Small intestine (tissue), 7 donors: Measurements from ENCODE around the gene CLASP1. TPM values are rescaled to one million over a fixed set of nuclear protein-coding genes. Genes with fewer than 3 reads are reported as not detected.
"Not testable (repeated sequence)": the region's sequence is repeated elsewhere in the genome, so short reads cannot be mapped to it uniquely, and the experiment has no call there.

Experiments used
- DNase-seq, 2 donors: peaks; one replicate each; pipeline versions ENCODE4 v3.0.0 to v3.0.0-alpha.2; 2013
- FAIRE-seq: peaks from 2 replicates; lab custom pipeline; 2012; peaks lifted over from hg19 to GRCh38; lab: Jason Lieb, UNC
- H3K27ac ChIP-seq, 3 donors: one replicate each; pipeline ENCODE4 v1.5.1; 2013; ENCODE audit warnings: low read length in 2 of 3, mild to moderate bottlenecking in 2 of 3, control low read depth in 1 of 3, inconsistent platforms in 1 of 3, low read depth in 1 of 3, moderate library complexity in 1 of 3
- H3K27me3 ChIP-seq, 3 donors: one replicate each; pipeline ENCODE4 v1.6.1; 2013; ENCODE audit warnings: low read length in 3 of 3, inconsistent platforms in 1 of 3; ENCODE audit not compliant: control insufficient read depth in 3 of 3, insufficient read depth in 3 of 3
- H3K36me3 ChIP-seq, 3 donors: one replicate each; pipeline ENCODE4 v1.6.1; 2013; ENCODE audit warnings: low read length in 3 of 3, inconsistent platforms in 1 of 3, low read depth in 1 of 3, mild to moderate bottlenecking in 1 of 3, moderate library complexity in 1 of 3; ENCODE audit not compliant: control insufficient read depth in 3 of 3, insufficient read depth in 2 of 3
- H3K4me1 ChIP-seq, 3 donors: one replicate each; pipeline ENCODE4 v1.6.1; 2013; ENCODE audit warnings: low read length in 2 of 3, inconsistent platforms in 1 of 3, low read depth in 1 of 3, mild to moderate bottlenecking in 1 of 3, moderate library complexity in 1 of 3; ENCODE audit not compliant: control insufficient read depth in 3 of 3, insufficient read depth in 2 of 3
- H3K4me3 ChIP-seq, 3 donors: one replicate each; pipeline ENCODE4 v1.5.1; 2013; ENCODE audit warnings: low read length in 3 of 3, control low read depth in 1 of 3, inconsistent platforms in 1 of 3, low read depth in 1 of 3, mild to moderate bottlenecking in 1 of 3, moderate library complexity in 1 of 3
- H3K9me3 ChIP-seq, 2 donors: one replicate each; pipeline ENCODE4 v1.6.1; 2013; ENCODE audit warnings: low read depth in 1 of 2, low read length in 1 of 2; ENCODE audit not compliant: control insufficient read depth in 2 of 2, insufficient read depth in 1 of 2
- WGBS, 3 donors: extraction: QIAGEN DNeasy Blood & Tissue Kit; methylation state at CpG; one replicate each; pipeline ENCODE4 v1.1.7; 2013; 5-methylcytosine and 5-hydroxymethylcytosine counted together
- polyA plus RNA-seq, 4 donors: library from polyadenylated mRNA; stranded (reverse) in 3 of 4; unstranded in 1 of 4; fragments of 200-250 nt in 3 of 4; fragments of 120-200 nt in 1 of 4; gene quantifications; one replicate each; pipeline versions ENCODE4 v1.2.1 to v1.2.3, GENCODE V29; 2013
- donor health status: healthy with polysubstance abuse.
- donor health status: control.
- donor health status: control.
- donor health status: Bipolar disorder and iron deficiency.
- donor health status: healthy.

The CLASP1 gene
- polyA plus RNA-seq, 4 donors = 3.5 to 24.1 (median 8.6) TPM

DNA sequence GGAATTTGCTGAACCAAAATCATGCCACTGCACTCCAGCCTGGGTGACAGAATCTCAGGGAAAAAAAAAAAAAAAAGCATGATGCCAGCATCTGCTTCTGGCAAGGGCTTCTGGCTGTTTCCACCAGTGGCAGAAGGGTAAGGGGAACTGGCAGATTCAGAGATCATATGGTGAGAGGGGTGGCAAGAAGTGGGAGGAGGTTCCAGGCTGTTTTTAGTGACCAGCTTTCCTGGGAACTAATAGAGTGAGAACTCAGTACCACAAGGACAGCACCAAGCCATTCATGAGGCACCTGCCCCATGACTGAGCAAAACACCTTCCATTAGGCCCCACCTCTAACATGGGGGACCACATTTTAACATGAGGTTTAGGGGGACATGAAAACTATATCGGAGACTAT lies 18.4 kb upstream of the CLASP1 start:
- Histone ChIP-seq H3K27ac (no peak overlapping the region), H3K27me3 (no peaks in the 10 kb centered on the region), H3K4me1 (no peaks in the 10 kb centered on the region), H3K9me3 (peaks cover 0 to 28% of the 10 kb centered on the region in 2 donors), H3K36me3 (no peaks in the 10 kb centered on the region), H3K4me3 (no peak overlapping the region)
- FAIRE-seq = no peak
- DNase-seq = no peak
- WGBS, 3 donors = 92 to 100% (median 98%) methylated on average over 1 of the region's 1 CpG

DNA sequence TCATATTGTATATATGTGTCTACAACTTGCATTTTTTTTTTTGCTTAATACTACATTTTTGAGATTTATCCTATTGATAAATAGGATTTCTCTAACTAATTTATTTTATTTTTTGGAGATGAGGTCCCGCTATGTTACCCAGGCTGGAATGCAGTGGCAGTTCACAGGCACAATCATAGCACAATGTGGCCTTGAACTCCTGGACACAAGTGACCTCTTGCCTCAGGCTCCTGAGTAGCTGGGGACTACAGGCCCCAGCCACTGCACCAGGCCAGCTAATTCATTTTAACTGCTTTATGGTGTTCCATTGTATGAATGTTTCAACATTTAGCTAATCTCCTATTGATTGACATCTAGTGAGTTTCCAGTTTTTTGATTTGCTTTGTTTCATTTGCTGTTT lies 16.8 kb upstream of the CLASP1 start:
- H3K9me3 ChIP-seq = peaks cover 0 to 21% of the 10 kb centered on the region in 2 donors
- no peak overlapping the region for H3K4me3 ChIP-seq
- FAIRE-seq (no peak), DNase-seq (no peak)
- H3K27ac ChIP-seq = no peak overlapping the region
- H3K27me3 ChIP-seq = no peaks in the 10 kb centered on the region
- H3K4me1 ChIP-seq = no peaks in the 10 kb centered on the region
- 98 to 100% (median 100%) methylated on average over 1 of the region's 1 CpG for WGBS, 3 donors
- no peaks in the 10 kb centered on the region for H3K36me3 ChIP-seq

DNA sequence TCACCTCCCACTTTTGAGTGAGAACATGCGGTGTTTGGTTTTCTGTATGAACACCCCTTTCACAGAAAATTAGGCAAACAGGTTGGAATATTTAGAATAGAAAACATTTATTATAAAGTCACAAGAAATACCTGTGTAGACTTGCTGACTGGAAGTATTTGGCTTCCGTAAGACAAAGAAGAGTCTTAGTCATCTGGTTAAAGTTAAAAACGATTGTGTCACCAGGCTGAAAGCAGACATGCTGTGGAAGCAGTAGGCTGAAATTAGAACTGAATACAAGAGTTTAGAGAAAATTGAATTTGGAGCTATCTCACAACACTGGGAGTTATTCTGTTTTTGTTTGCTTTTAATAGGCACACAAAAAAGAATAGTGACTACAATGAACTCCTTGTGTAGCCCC lies 16.2 kb upstream of the CLASP1 start:
- FAIRE-seq (no peak), DNase-seq (no peak)
- Histone ChIP-seq H3K9me3 (peaks cover 0 to 16% of the 10 kb centered on the region in 2 donors), H3K4me3 (no peak overlapping the region), H3K27ac (no peak overlapping the region), H3K36me3 (no peaks in the 10 kb centered on the region), H3K4me1 (no peaks in the 10 kb centered on the region), H3K27me3 (no peaks in the 10 kb centered on the region)
- 72 to 87% (median 85%) methylated on average over 3 of the region's 3 CpGs for WGBS, 3 donors

DNA sequence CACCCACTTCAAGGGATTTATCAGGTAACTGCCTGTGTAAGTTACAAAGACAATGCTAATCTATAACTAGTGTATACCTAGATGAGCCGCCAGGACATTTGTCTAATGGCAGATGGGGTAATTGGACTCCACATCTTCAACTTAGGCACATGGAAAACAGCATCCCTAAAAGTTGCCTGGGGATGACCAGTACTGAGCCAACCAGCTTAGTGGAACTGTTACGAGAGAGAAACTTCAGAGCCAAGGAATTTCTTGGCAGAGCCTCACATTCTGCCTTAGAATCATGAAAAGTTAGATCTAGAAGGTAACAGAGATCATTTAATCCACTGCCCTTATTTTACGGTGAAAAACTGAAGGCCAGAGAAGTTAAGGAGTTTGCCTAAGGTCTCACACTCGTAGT lies 15.5 kb upstream of the CLASP1 start:
- H3K27ac ChIP-seq = no peak overlapping the region
- no peaks in the 10 kb centered on the region for H3K36me3 ChIP-seq
- 90 to 98% (median 90%) methylated on average over 4 of the region's 4 CpGs for WGBS, 3 donors

DNA sequence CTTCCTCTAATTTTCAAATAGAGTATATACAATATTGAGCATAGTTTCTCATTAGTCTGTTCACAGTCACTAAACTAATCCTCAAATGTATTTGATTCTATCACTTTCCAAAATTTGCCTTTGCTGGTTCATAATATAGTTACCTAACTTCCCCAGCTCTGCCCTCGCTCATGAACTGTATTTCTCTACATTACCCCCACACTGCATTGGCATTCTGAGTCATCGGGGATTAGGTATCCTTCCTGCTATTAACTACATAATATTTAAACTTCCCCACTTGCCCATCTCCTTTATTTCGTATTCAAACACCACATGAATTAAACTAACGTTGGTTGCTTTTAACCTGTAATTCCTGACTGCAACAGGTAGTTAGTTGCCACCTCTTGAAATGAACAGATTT lies 14.8 kb upstream of the CLASP1 start:
- H3K27ac ChIP-seq = no peak overlapping the region
- no peaks in the 10 kb centered on the region for H3K4me1 ChIP-seq
- DNase-seq (no peak), FAIRE-seq (no peak)
- H3K27me3 ChIP-seq = no peaks in the 10 kb centered on the region
- H3K36me3 ChIP-seq = no peaks in the 10 kb centered on the region
- WGBS, 3 donors = 85 to 91% (median 90%) methylated on average over 4 of the region's 4 CpGs
- no peak overlapping the region for H3K4me3 ChIP-seq
- H3K9me3 ChIP-seq = peaks cover 0 to 1% of the 10 kb centered on the region in 2 donors

More for the DNA sequence above, 15.5 kb upstream of the CLASP1 start:
- H3K4me1 ChIP-seq = no peaks in the 10 kb centered on the region
- peaks cover 0 to 8% of the 10 kb centered on the region in 2 donors for H3K9me3 ChIP-seq
- no peak for DNase-seq
- H3K4me3 ChIP-seq = no peak overlapping the region
- H3K27me3 ChIP-seq = no peaks in the 10 kb centered on the region
- no peak for FAIRE-seq

DNA sequence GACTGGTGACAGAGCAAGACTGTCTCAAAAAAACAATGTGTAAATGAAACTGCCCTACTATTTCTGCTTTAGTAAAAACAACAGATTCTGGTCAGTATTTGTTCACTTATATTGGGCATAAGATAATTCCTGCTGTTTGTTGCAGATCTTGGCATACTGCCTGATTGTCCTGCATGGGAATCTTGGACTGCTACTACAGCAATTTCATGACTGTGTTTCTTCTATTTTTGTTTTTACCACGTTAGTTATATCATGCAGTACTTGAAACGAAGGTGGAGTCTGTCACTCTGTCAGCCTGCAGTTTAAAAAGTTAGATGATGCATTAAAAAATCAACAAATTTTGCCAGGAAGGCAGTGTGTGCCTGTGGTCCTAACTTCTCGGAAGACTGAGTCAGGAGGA lies 14.2 kb upstream of the CLASP1 start:
- no peak for FAIRE-seq

DNA sequence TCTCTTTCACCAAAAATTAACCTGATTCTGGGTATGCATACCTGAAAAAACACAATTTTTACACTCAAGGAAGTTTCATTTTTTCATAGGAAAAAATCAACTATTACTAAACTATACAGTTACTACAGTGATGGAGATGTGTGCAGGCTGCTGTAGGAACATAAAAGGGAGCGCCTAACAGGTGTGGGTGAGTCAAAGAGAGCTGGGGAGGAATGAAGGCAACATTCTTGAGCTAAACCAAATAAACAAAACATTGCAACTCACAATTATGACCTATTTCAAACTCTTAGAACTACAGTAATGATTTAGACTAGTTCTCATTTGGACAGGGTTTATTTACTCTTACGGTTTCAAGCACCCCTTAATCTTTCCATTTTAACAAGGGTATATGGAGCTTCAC lies 13.4 kb upstream of the CLASP1 start:
- Histone ChIP-seq H3K9me3 (no peaks in the 10 kb centered on the region), H3K4me1 (no peaks in the 10 kb centered on the region), H3K27ac (no peak overlapping the region), H3K4me3 (no peak overlapping the region), H3K27me3 (no peaks in the 10 kb centered on the region), H3K36me3 (no peaks in the 10 kb centered on the region)
- no peak for FAIRE-seq
- DNase-seq = no peak
- WGBS, 3 donors = 94 to 98% (median 97%) methylated on average over 2 of the region's 2 CpGs

More for the DNA sequence above, 14.2 kb upstream of the CLASP1 start:
- H3K9me3 ChIP-seq = no peaks in the 10 kb centered on the region
- no peak overlapping the region for H3K4me3 ChIP-seq
- 68 to 73% (median 73%) methylated on average over 3 of the region's 3 CpGs for WGBS, 3 donors
- no peak for DNase-seq
- no peaks in the 10 kb centered on the region for H3K27me3 ChIP-seq
- no peaks in the 10 kb centered on the region for H3K4me1 ChIP-seq
- no peak overlapping the region for H3K27ac ChIP-seq
- H3K36me3 ChIP-seq = no peaks in the 10 kb centered on the region

DNA sequence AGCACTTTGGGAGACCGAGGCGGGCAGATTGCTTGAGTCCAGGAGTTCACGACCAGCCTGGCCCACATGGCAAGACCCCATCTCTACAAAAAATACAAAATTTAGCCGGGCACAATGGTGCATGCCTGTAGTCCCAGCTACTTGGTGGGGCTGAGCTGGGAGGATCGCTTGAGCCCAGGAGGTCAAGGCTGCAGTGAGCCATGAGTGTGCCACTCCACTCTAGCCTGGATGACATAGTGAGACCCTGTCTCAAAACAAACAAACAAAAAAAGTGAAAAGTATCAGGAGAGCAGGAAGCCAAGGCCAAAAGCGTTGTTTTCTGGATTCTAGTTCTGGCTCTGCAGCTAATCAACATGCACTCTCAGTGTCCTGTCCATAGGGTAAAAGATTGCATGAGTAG lies 10.7 kb upstream of the CLASP1 start:
- H3K4me3 ChIP-seq = no peak overlapping the region
- H3K27ac ChIP-seq = no peak overlapping the region
- H3K27me3 ChIP-seq = no peaks in the 10 kb centered on the region
- FAIRE-seq (no peak), DNase-seq (no peak)
- H3K9me3 ChIP-seq = no peaks in the 10 kb centered on the region
- H3K36me3 ChIP-seq = no peaks in the 10 kb centered on the region
- H3K4me1 ChIP-seq = no peaks in the 10 kb centered on the region
- 80 to 89% (median 86%) methylated on average over 6 of the region's 6 CpGs for WGBS, 3 donors

DNA sequence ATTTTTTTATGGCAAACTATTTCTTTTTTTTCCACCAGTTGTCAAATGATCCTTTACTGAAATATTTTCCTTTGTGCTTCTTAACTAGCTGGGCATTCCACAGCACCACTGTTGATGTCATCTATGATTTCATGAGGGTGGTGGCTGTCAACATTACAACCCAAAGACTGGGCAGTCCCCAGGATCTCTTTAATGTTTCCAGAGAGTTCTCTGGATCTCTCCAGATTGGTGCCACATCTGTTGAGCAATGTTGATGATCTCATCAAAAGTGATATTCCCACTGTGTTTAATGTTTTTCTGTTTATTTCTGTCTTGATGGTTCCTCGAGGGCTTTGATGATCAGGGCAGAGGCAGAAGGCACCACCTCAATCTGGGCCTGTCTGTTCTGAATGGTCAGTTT lies 9.1 kb upstream of the CLASP1 start:
- H3K36me3 ChIP-seq, DNase-seq, FAIRE-seq, H3K27me3 ChIP-seq, H3K27ac ChIP-seq, H3K4me1 ChIP-seq, H3K4me3 ChIP-seq, H3K9me3 ChIP-seq: not testable (repeated sequence)
- WGBS, 3 donors = 84 to 93% (median 93%) methylated on average over 1 of the region's 1 CpG
